Measurements from ENCODE around the gene B3GNT8. TPM values are rescaled to one million over a fixed set of nuclear protein-coding genes. Genes with fewer than 3 reads are reported as not detected.

Gene B3GNT8
- polyA plus RNA-seq, 2 donors, result 42.9 to 68.8 TPM

GRCh38 chr19:41426116-41426841, 895 bp downstream of the B3GNT8 start:
- Histone ChIP-seq H3K36me3 (ENCODE audit: control insufficient read depth in 2 of 2, insufficient read depth in 2 of 2, low read length in 1 of 2) (peaks cover 11 to 49% of the 10 kb centered on the region in 2 donors), H3K4me1 (ENCODE audit: control insufficient read depth in 2 of 2, insufficient read depth in 2 of 2, low read length in 1 of 2) (peaks cover 2 to 29% of the 10 kb centered on the region in 2 donors), H3K4me3 (ENCODE audit: low read depth in 1 of 2, low read length in 2 of 2) (peak overlapping the region; percentile 65 to 76), H3K27ac (ENCODE audit: low read depth in 2 of 2, low read length in 1 of 2) (peak overlapping the region; percentile 86 to 92), H3K27me3 (ENCODE audit: control insufficient read depth in 1 of 2, insufficient read depth in 2 of 2, low read length in 2 of 2) (no peaks in the 10 kb centered on the region), H3K9me3 (ENCODE audit: control insufficient read depth in 2 of 2, insufficient read depth in 1 of 2, low read depth in 1 of 2, low read length in 1 of 2) (peaks cover 0 to 2% of the 10 kb centered on the region in 2 donors)
- 59 to 69% methylated on average over 36 of the region's 36 CpGs for WGBS, 2 donors

GRCh38 chr19:41425174-41426115, 1.7 kb downstream of the B3GNT8 start:
- peak overlapping the region; percentile 65 to 76 for H3K4me3 ChIP-seq (ENCODE audit: low read depth in 1 of 2, low read length in 2 of 2)
- peaks cover 11 to 51% of the 10 kb centered on the region in 2 donors for H3K36me3 ChIP-seq (ENCODE audit: control insufficient read depth in 2 of 2, insufficient read depth in 2 of 2, low read length in 1 of 2)
- WGBS, 2 donors, result 78 to 89% methylated on average over 28 of the region's 28 CpGs

GRCh38 chr19:41424335-41425173, 2.6 kb downstream of the B3GNT8 start:
- H3K4me3 ChIP-seq (ENCODE audit: low read depth in 1 of 2, low read length in 2 of 2), result peak overlapping the region; percentile 65 to 76
- H3K4me1 ChIP-seq (ENCODE audit: control insufficient read depth in 2 of 2, insufficient read depth in 2 of 2, low read length in 1 of 2), result peaks cover 2 to 31% of the 10 kb centered on the region in 2 donors
- peaks cover 0 to 2% of the 10 kb centered on the region in 2 donors for H3K9me3 ChIP-seq (ENCODE audit: control insufficient read depth in 2 of 2, insufficient read depth in 1 of 2, low read depth in 1 of 2, low read length in 1 of 2)
- WGBS, 2 donors, result 79 to 84% methylated on average over 21 of the region's 21 CpGs
- no peak overlapping the region for H3K27ac ChIP-seq (ENCODE audit: low read depth in 2 of 2, low read length in 1 of 2)
- H3K36me3 ChIP-seq (ENCODE audit: control insufficient read depth in 2 of 2, insufficient read depth in 2 of 2, low read length in 1 of 2), result peaks cover 16 to 55% of the 10 kb centered on the region in 2 donors
- H3K27me3 ChIP-seq (ENCODE audit: control insufficient read depth in 1 of 2, insufficient read depth in 2 of 2, low read length in 2 of 2), result no peaks in the 10 kb centered on the region

More at GRCh38 chr19:41425174-41426115, 1.7 kb downstream of the B3GNT8 start:
- Histone ChIP-seq H3K9me3 (ENCODE audit: control insufficient read depth in 2 of 2, insufficient read depth in 1 of 2, low read depth in 1 of 2, low read length in 1 of 2) (peaks cover 0 to 2% of the 10 kb centered on the region in 2 donors), H3K27me3 (ENCODE audit: control insufficient read depth in 1 of 2, insufficient read depth in 2 of 2, low read length in 2 of 2) (no peaks in the 10 kb centered on the region), H3K4me1 (ENCODE audit: control insufficient read depth in 2 of 2, insufficient read depth in 2 of 2, low read length in 1 of 2) (peaks cover 2 to 31% of the 10 kb centered on the region in 2 donors), H3K27ac (ENCODE audit: low read depth in 2 of 2, low read length in 1 of 2) (peak overlapping the region in 1 of 2 donors; percentile 92)

GRCh38 chr19:41422955-41423354, 4.2 kb downstream of the B3GNT8 start:
- Histone ChIP-seq H3K27ac (ENCODE audit: low read depth in 2 of 2, low read length in 1 of 2) (no peak overlapping the region), H3K27me3 (ENCODE audit: control insufficient read depth in 1 of 2, insufficient read depth in 2 of 2, low read length in 2 of 2) (no peaks in the 10 kb centered on the region), H3K9me3 (ENCODE audit: control insufficient read depth in 2 of 2, insufficient read depth in 1 of 2, low read depth in 1 of 2, low read length in 1 of 2) (peaks cover 0 to 3% of the 10 kb centered on the region in 2 donors), H3K36me3 (ENCODE audit: control insufficient read depth in 2 of 2, insufficient read depth in 2 of 2, low read length in 1 of 2) (peaks cover 24 to 60% of the 10 kb centered on the region in 2 donors), H3K4me3 (ENCODE audit: low read depth in 1 of 2, low read length in 2 of 2) (no peak overlapping the region), H3K4me1 (ENCODE audit: control insufficient read depth in 2 of 2, insufficient read depth in 2 of 2, low read length in 1 of 2) (peaks cover 0 to 27% of the 10 kb centered on the region in 2 donors)
- 93% methylated on average over 12 of the region's 12 CpGs for WGBS, 2 donors

GRCh38 chr19:41422456-41422855, 4.7 kb downstream of the B3GNT8 start:
- H3K9me3 ChIP-seq (ENCODE audit: control insufficient read depth in 2 of 2, insufficient read depth in 1 of 2, low read depth in 1 of 2, low read length in 1 of 2), result peaks cover 0 to 3% of the 10 kb centered on the region in 2 donors
- no peak overlapping the region for H3K27ac ChIP-seq (ENCODE audit: low read depth in 2 of 2, low read length in 1 of 2)
- H3K4me3 ChIP-seq (ENCODE audit: low read depth in 1 of 2, low read length in 2 of 2), result no peak overlapping the region
- H3K27me3 ChIP-seq (ENCODE audit: control insufficient read depth in 1 of 2, insufficient read depth in 2 of 2, low read length in 2 of 2), result no peaks in the 10 kb centered on the region
- WGBS, 2 donors, result 83% methylated on average over 18 of the region's 18 CpGs
- H3K36me3 ChIP-seq (ENCODE audit: control insufficient read depth in 2 of 2, insufficient read depth in 2 of 2, low read length in 1 of 2), result peaks cover 24 to 60% of the 10 kb centered on the region in 2 donors
- H3K4me1 ChIP-seq (ENCODE audit: control insufficient read depth in 2 of 2, insufficient read depth in 2 of 2, low read length in 1 of 2), result peaks cover 0 to 27% of the 10 kb centered on the region in 2 donors

- peak overlapping the region in 1 of 2 donors; percentile 36 for H3K27ac ChIP-seq (ENCODE audit: low read depth in 2 of 2, low read length in 1 of 2)
- peaks cover 0 to 27% of the 10 kb centered on the region in 2 donors for H3K4me1 ChIP-seq (ENCODE audit: control insufficient read depth in 2 of 2, insufficient read depth in 2 of 2, low read length in 1 of 2)
- H3K4me3 ChIP-seq (ENCODE audit: low read depth in 1 of 2, low read length in 2 of 2), result no peak overlapping the region
- H3K27me3 ChIP-seq (ENCODE audit: control insufficient read depth in 1 of 2, insufficient read depth in 2 of 2, low read length in 2 of 2), result no peaks in the 10 kb centered on the region
- 90 to 94% methylated on average over 20 of the region's 20 CpGs for WGBS, 2 donors
- peaks cover 24 to 63% of the 10 kb centered on the region in 2 donors for H3K36me3 ChIP-seq (ENCODE audit: control insufficient read depth in 2 of 2, insufficient read depth in 2 of 2, low read length in 1 of 2)
- H3K9me3 ChIP-seq (ENCODE audit: control insufficient read depth in 2 of 2, insufficient read depth in 1 of 2, low read depth in 1 of 2, low read length in 1 of 2), result peaks cover 0 to 3% of the 10 kb centered on the region in 2 donors
Measured at GRCh38 chr19:41421973-41422372, 5.2 kb downstream of the B3GNT8 start.

- no peaks in the 10 kb centered on the region for H3K27me3 ChIP-seq (ENCODE audit: control insufficient read depth in 1 of 2, insufficient read depth in 2 of 2, low read length in 2 of 2)
- H3K9me3 ChIP-seq (ENCODE audit: control insufficient read depth in 2 of 2, insufficient read depth in 1 of 2, low read depth in 1 of 2, low read length in 1 of 2), result peaks cover 0 to 3% of the 10 kb centered on the region in 2 donors
- peak overlapping the region in 1 of 2 donors; percentile 36 for H3K27ac ChIP-seq (ENCODE audit: low read depth in 2 of 2, low read length in 1 of 2)
- WGBS, 2 donors, result 79 to 80% methylated on average over 6 of the region's 6 CpGs
- peaks cover 0 to 23% of the 10 kb centered on the region in 2 donors for H3K4me1 ChIP-seq (ENCODE audit: control insufficient read depth in 2 of 2, insufficient read depth in 2 of 2, low read length in 1 of 2)
- no peak overlapping the region for H3K4me3 ChIP-seq (ENCODE audit: low read depth in 1 of 2, low read length in 2 of 2)
- H3K36me3 ChIP-seq (ENCODE audit: control insufficient read depth in 2 of 2, insufficient read depth in 2 of 2, low read length in 1 of 2), result peaks cover 24 to 62% of the 10 kb centered on the region in 2 donors
Measured at GRCh38 chr19:41421314-41421713, 5.9 kb downstream of the B3GNT8 start.

- H3K36me3 ChIP-seq (ENCODE audit: control insufficient read depth in 2 of 2, insufficient read depth in 2 of 2, low read length in 1 of 2), result peaks cover 24 to 57% of the 10 kb centered on the region in 2 donors
- H3K4me1 ChIP-seq (ENCODE audit: control insufficient read depth in 2 of 2, insufficient read depth in 2 of 2, low read length in 1 of 2), result peaks cover 0 to 14% of the 10 kb centered on the region in 2 donors
- 72 to 75% methylated on average over 8 of the region's 8 CpGs for WGBS, 2 donors
- H3K9me3 ChIP-seq (ENCODE audit: control insufficient read depth in 2 of 2, insufficient read depth in 1 of 2, low read depth in 1 of 2, low read length in 1 of 2), result peaks cover 0 to 3% of the 10 kb centered on the region in 2 donors
- H3K27ac ChIP-seq (ENCODE audit: low read depth in 2 of 2, low read length in 1 of 2), result peak overlapping the region; percentile 35 to 59
- no peaks in the 10 kb centered on the region for H3K27me3 ChIP-seq (ENCODE audit: control insufficient read depth in 1 of 2, insufficient read depth in 2 of 2, low read length in 2 of 2)
- no peak overlapping the region for H3K4me3 ChIP-seq (ENCODE audit: low read depth in 1 of 2, low read length in 2 of 2)
Measured at GRCh38 chr19:41420101-41420880, 6.9 kb downstream of the B3GNT8 start.
